ENCODE data around the gene CEACAM21.
A peak's percentile ranks its signal among the peaks of the same experiment; 100 is the strongest.

Gene CEACAM21

GRCh38 chr19:41541990-41542584 lies 33.9 kb upstream of the CEACAM21 start:
- in situ Hi-C loops (cut with HindIII; ENCODE audit: low sequenced_read_pairs), result no loop called here
- DNase-seq (ENCODE audit: low read depth, low spot score), result peak; percentile 6
- H3K4me3 ChIP-seq (ENCODE audit: low read depth, low read length), result no peak overlapping the region
- TF ChIP-seq CTCF (IDR thresholded peaks at IDR 0.05; ENCODE audit: low read depth, low read length), result peak; percentile 53

GRCh38 chr19:41542622-41543021 lies 33.3 kb upstream of the CEACAM21 start:
- DNase-seq (ENCODE audit: low read depth, low spot score), result no peak
- in situ Hi-C loops (cut with HindIII; ENCODE audit: low sequenced_read_pairs), result no loop called here
- no peak overlapping the region for H3K4me3 ChIP-seq (ENCODE audit: low read depth, low read length)
- no peak for TF ChIP-seq CTCF (IDR thresholded peaks at IDR 0.05; ENCODE audit: low read depth, low read length)

- H3K4me3 ChIP-seq (ENCODE audit: low read depth, low read length), result no peak overlapping the region
- DNase-seq (ENCODE audit: low read depth, low spot score), result no peak
- TF ChIP-seq CTCF (IDR thresholded peaks at IDR 0.05; ENCODE audit: low read depth, low read length), result no peak
- in situ Hi-C loops (cut with HindIII; ENCODE audit: low sequenced_read_pairs), result no loop called here
These were observed 32.4 kb upstream of the CEACAM21 start for GRCh38 chr19:41543582-41543981.

- no peak for TF ChIP-seq CTCF (IDR thresholded peaks at IDR 0.05; ENCODE audit: low read depth, low read length)
- no peak overlapping the region for H3K4me3 ChIP-seq (ENCODE audit: low read depth, low read length)
- DNase-seq (ENCODE audit: low read depth, low spot score), result no peak
- in situ Hi-C loops (cut with HindIII; ENCODE audit: low sequenced_read_pairs), result no loop called here
These were observed 30.4 kb upstream of the CEACAM21 start for GRCh38 chr19:41545547-41545946.

GRCh38 chr19:41546386-41546789 lies 29.6 kb upstream of the CEACAM21 start:
- no peak for TF ChIP-seq CTCF (IDR thresholded peaks at IDR 0.05; ENCODE audit: low read depth, low read length)
- DNase-seq (ENCODE audit: low read depth, low spot score), result no peak
- no peak overlapping the region for H3K4me3 ChIP-seq (ENCODE audit: low read depth, low read length)
- in situ Hi-C loops (cut with HindIII; ENCODE audit: low sequenced_read_pairs), result no loop called here

- no peak overlapping the region for H3K4me3 ChIP-seq (ENCODE audit: low read depth, low read length)
- in situ Hi-C loops (cut with HindIII; ENCODE audit: low sequenced_read_pairs), result no loop called here
These were observed 29.0 kb upstream of the CEACAM21 start for GRCh38 chr19:41546961-41547360.

More at GRCh38 chr19:41546961-41547360, 29.0 kb upstream of the CEACAM21 start:
- DNase-seq (ENCODE audit: low read depth, low spot score), result no peak
- TF ChIP-seq CTCF (IDR thresholded peaks at IDR 0.05; ENCODE audit: low read depth, low read length), result no peak
